Stimulated activated CD4-positive, alpha-beta T cell treated with anti-CD3 and anti-CD28 coated beads, TNF-alpha, amount 100 ng/mL, for 4 hours (primary cell): Measurements from ENCODE around the gene ARSI.

Source experiments
- DNase-seq, 3 experiments: peaks; one replicate each; pipeline ENCODE4 v3.0.0-alpha.2; 2020; ENCODE audit warnings: low read depth in 3 of 3

Gene ARSI

DNA sequence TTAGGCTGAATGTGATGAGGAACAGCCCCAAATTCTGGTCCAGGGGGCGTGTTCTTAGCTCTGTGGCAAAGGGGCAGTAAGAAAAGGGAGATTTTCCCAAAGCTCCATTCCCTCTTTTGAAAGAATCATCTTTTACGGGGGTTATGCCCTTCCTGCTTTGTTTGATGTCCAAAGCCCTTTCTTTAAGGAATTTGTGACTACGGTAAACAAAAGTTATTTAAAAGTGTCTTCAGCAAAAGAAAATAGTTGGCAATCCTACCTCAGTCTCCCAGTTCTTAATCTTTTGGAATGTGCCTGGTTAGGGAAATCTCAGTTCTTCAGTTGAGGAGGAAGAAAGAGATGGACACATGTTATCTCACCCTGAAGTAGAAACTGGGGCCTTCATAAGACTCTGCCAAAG lies 24.4 kb upstream of the ARSI start:
- no peak for DNase-seq

DNA sequence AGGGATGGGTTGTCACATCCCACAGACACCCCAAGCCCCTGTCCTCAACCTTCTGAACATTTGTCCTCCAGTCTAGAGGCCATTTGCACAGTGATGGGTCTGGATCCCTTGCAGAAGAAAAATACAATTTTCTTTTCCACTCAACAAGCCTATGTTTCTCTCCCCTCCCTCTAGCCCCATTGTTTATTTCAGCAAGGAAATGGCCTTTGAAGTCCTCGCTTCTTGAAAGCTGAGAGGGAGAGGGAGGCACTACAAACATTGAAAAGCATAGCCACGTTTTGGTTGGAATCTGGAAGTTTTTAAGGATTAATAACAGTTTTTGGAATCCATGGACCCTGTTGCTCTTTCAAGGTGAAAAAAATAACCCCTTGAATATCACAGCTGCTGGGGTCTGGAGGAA lies 24.0 kb upstream of the ARSI start:
- DNase-seq = no peak

DNA sequence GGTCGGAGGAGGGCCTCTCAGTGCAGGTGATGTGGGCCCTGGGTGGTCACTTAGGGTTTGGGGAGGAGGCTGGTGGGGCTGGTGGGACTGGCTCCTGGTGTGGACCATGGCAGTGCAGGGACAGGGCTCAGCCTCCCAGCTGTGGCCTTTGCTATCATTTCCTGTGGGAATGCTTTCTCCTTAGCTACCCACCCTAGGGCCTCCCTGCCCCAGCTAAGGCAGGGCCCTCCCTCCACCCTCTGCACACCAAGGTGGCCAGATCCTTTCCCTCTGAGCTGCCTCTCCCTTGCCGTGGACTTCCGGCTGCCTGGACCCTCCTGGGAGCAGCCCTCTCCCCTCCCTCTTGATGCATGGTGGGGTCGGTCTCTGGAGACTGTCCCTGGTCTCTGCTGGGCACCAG lies 22.7 kb upstream of the ARSI start:
- no peak for DNase-seq

DNA sequence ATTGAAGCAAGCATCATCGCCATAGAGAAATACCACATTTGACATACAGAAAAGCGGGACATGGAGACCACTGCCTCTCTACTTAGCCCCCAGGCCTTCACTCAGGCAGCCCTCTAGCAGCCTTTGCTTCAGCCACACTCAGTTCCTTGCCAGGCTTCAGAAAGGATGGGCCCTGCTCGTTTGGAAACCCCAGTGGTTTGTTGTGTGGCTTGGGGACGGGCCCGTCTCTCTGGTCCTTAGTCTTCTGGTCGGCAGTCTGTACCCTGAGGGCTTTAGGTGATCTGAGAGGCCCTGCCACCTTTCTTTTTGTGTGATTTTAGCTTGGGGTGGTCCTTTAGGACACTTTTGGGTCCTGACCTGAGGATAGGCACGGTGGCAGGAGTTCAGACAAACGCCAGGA lies 21.1 kb upstream of the ARSI start:
- no peak for DNase-seq

DNA sequence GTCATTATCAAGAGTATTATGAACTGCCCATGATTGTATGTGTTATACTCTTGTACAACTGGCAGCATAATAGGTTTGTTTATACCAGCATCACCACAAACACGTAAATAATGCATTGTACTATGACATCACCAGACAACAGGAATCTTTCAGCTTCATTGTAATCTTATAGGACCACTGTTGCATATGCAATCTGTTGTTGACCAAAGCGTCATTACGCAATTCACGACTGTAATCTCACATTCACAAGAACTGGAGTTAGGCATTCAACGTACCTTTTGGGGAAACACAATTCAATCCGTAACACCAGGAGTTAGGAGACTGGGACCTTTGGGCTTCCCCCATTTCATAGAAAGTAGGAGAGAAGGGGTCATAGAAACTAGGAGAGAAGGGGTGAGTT lies 20.4 kb upstream of the ARSI start:
- DNase-seq = no peak

DNA sequence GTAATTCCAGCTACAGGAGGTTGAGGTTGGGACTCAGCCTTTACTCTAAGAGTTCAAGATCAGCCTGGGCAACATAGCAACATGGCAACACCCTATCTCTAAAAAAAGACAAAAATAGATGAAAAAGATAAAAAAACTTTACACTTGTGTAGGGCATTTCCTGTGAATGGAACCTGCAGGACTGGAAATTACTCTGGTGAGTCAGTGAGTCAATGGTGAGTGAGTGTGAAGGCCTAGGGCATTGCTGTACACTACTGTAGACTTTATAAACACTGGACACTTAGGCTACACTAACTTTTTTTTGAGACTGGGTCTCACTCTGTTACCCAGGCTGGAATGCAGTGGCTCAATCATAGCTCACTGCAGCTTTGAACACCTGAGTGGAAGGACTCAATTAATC lies 19.5 kb upstream of the ARSI start:
- DNase-seq = no peak

DNA sequence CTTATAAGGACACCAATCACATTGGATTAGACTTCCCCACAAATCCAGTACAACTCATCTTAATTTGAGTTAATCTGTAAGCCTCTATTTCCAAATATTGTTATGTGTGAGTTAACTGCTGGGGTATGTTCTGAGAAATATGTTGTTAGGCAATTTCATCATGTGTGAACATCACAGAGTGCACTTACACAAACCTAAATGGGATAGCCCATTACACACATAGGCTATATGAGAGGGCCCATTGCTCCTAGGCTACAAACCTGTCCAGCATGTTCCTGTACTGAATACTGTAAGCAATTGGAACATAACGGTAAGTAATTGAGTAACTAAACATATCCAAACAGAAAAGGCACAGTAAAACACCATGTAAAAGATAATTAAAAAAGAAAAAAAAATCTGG lies 19.1 kb upstream of the ARSI start:
- DNase-seq = no peak

DNA sequence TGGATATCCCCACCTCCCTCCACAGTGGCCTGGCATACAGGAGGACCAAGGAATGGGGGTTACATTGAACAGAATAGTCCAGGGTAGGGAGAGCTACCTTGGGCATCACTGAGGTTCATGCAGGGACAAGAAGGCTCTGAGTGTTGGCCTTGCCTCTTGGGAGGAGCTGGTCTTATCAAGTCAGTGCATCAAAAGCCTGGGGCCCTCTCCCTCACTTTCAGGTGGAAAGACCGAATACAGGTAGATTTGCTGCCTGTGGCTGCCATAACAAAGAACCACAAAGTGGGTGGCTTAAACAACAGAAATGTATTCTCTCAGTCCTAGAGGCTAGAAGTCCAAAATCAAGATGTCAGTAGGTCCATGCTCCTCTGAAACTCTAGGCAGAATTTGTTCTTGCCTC lies 18.5 kb upstream of the ARSI start:
- DNase-seq = no peak

DNA sequence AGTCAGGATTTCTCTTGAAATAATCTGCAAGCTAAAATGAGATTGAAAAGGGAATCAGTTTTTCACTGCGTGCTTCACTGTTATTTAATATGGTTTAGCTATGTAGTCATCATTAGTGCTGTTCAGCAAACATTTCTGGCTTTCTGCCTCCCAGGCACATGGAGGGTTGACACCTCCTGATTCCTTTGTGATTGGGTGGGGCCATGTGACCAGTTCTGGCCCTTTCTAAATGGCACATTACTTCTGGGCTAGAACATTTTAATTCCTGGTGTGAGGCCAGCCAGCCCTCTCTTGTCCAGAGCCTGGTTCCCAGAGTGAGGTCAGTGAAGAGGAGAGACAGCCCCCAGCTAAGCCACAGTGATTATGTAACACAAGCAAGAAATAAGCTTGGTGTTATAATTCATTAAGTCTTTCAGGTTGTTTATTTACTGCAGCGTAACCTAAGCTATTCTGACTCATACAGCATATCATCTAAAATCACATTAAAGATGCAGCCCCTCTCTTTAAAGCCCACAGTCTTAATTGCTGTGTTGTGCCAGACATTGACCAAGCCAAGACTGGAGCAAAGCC lies 17.4 kb upstream of the ARSI start:
- DNase-seq = no peak

DNA sequence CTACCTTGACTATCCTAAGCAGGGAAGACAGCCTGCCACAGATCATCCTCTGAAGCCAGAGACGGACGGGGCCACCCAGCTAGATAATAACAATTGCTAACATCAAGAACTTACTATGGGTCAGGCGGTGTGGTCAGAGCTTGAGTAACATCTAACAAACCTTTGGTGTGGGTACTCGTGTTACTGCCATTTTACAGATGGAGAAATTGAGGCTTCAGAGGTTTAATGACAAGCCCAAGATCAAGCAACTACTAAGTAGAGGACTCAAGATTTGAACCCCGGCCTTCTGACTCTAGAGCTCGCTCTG lies 16.7 kb upstream of the ARSI start:
- no peak for DNase-seq

DNA sequence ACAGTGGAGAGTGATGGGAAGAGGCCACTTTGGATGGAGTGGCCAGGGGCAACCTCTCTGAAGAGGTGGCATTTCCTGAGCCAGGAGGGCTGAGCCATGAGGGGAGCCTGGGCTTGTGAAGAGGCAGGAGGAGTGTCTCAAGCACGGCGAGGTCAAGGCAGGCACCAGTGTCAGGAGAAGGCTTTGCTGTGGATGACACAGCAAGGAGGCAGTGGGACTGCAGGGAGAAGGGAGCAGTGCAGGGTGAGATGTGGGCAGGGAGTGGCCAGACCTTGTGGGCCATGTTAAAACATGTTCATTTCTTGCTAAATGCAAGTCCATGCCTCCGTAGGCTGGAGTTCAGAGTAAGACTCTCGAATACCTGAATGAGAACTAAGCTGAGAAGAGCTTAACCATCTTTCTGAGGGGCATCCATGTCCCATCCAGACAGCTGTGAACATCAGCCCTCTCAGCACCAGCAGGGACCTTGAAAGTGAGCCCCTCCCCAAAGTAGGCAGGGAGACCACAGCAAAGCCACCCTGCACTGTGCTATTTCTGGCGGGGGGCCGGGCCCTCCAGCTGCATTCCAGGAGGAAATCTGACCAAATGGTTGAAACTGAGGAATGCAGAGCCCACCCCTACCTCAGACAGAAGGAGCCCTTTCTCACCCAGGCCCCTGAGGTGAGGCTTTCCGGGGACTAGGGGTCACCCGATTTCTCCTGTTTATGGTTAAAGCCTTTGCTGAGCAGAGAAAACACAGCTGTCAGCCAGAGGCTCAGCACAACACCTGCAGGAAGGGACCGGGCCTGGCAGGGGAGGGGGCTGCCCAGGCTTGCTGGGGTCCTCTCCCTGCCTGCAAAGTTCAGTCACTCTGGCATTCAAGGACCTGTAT lies 16.1 kb upstream of the ARSI start:
- no peak for DNase-seq

DNA sequence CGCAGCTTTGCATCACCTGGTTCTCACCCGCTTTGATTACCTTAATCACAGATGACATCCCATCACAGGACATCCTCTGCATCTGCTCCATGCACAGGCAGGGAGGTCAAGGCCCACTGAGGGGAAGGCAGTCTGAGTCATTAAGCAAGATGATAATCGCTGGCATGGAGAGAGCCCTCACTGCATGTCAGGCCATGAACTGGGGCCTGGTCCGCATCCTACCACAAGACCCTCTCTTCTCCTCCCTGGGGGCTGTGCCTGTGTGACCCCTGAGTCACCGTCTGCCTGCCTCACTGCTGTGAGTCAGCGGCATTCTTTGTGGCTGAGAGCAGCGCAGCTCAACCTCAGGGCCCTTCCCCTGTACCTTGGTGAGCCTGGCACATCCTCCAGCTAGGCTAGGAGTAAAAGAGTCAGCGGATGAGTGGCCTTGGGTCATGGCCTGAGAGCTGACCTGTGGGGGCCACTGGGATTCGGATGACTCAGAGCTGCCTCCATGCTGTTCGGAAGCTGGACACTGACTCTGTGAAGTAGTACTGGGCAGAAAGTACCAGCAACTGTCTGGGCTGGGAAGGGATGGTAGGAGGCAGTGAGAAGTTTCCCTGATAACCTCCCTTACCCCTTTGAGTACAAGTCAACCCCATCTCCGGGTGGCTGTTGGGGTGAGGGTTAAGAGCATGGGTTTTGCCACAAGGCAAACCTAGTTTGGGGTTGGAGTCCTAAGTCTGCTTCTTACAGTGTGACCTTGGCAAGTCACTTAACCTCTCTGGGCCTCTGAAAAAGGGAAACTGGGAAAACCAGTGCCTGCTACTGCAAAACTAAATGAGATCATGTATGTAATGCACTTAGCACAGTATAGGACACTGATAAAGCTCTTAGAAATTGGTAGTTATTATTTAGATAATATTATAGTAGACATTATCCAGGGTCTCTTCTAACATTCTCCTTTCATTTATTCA lies 14.6 kb upstream of the ARSI start:
- DNase-seq = no peak

DNA sequence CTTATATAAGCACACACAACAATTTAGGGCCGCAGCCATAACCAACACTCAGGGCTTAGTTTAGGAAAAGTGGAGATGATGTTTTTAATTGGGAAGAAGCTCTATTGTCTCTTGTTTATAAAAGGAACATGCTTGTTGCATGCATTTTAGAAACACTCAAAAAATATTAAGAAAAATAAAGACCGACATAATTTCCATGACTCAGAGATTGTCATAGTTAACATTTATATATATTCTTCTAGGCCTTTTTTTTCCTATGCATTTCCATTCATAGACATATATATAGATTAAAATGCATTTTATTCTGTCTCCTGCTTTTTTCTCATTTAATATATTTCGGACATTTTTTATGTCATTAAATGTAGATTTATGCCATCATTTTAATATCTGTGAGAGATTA lies 13.6 kb upstream of the ARSI start:
- DNase-seq = no peak

DNA sequence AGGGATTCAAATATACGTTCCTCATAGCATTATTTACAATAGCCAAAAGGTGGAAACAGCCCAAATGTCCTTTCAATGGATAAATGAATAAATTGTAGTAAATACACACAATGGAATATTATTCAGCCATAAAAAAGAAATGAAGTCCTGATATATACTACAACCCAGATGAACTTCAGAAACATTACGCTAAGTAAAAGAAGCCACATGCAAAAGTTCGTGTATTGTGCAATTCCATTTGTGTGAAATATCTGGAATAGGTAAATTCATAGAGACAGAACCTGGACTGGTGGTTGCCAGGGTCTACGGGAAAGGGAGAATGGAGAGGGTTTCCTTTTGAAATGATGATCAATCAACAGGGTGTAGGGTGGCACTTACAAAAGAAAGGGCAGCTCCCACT lies 12.5 kb upstream of the ARSI start:
- DNase-seq = no peak

DNA sequence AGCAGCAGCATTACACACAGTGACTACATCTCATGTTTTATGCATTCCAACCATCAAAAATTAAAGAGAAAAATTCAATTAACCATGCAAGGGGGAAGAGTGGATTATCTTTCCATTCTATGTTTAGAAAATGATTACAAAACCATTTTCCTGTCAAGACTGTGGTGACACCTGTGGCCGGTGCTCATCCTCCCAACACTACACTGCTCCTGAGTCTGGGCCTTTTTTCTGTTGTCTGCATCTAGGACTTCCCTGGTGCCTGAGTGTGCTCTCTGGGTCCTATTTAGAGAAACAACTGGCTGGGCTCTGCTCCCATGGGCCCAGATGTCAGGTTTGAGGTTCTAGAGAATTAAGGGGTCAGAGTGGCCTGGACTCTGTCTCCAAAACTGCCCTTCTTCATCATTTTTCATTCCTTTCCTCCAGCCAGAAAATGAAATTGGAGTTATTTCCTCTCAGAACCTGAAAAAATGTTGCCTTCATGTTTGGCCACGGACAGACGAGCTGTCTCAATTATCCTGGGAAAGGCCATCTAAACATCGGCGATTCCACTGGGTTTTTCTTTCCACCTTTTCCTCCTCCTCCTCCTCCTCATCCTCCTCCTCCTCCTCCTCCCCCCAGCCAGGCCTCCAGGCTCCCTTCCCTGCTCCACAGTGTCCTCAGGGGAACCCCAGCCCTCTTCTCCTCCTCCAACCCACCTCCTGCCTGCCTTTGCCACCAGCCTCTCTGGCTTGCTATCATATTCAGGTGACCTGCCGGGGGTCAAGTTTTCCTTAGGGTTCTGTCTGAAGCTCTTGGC lies 11.4 kb upstream of the ARSI start:
- no peak for DNase-seq

DNA sequence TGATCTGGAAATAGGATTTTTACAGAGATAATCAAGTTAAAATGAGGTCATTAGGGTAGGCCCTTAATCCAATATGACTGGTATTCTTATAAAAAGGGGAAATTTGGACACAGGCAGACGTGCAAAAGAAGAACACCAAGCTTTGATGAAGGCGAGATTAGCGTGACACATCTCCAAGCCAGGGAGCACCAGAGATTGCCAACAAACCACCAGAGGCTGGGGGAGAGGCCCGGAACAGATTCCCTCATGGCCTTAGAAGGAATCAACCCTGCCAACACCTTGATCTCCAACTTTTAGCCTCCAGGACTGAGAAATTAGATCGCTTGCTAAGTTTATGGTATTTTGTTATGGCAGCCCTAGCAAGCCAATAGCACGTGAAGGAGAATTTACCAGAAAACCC lies 10.8 kb upstream of the ARSI start:
- no peak for DNase-seq

DNA sequence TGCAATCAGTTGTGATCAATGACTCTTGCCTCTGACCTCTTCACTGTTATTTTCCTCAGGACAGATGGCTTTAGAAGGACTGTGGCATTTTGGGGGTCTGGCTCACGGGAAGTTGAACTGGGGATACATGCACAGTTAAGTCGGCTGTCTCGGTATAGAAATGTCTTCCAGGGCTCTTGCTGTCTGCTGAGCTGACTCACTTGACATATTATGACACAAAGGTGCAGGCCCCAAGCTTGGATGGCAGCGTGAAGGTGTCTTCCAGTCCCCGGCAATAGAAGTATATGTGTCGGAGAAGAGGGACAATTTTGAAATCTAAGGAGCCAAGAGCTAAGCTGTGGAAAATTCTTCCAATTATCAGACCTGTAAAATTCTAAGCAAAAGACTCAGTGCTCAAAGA lies 9.8 kb upstream of the ARSI start:
- no peak for DNase-seq

DNA sequence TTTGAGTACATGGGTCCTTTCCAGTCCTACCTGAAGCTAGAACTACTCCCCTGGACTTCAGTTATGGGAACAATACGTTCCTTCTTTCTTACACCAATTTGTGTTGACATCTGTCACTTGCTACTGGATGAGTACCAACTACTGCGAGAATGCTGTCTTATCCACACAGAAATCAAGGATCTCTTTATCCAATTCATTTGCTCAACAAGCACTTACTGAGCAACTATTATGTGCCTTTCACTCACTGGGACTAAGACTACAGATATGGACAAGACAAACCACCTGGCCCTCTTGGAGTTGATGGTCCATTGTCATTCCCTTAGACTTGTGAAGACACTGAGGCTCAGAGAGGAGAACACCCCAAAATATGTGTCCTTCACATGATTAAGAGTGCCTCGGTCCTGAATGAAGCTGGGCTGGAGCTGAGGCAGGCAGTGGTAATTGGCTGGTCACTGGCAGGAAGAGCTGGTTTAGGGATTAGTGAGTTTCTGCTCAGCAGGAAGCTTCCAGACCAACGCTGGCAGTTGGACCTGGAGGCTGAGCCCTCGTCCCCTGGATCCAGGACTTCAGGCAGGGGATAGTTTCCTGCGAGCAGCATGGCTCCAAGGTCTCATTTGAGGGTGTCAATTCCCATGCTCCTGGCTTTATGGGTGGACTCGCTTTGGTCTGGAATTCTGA lies 8.4 kb upstream of the ARSI start:
- DNase-seq = no peak

DNA sequence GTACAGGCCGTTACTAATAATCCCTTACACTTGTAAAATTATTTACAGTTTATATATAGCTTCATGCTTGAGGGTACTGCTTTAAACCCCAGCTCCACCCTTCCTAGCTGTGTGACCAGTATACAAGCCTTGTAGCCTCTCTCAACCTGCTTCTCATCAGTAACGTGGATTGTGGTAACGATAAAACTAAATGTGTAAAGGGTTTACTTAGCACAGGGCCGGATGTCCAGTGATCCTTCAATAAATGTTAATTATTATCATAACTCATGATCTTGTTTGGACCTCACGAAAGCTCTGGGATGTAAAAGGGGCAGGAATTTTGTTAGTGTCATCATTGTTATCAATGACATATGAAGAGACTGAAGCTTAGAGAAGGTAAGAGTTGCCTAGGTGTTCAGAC lies 7.5 kb upstream of the ARSI start:
- no peak for DNase-seq

DNA sequence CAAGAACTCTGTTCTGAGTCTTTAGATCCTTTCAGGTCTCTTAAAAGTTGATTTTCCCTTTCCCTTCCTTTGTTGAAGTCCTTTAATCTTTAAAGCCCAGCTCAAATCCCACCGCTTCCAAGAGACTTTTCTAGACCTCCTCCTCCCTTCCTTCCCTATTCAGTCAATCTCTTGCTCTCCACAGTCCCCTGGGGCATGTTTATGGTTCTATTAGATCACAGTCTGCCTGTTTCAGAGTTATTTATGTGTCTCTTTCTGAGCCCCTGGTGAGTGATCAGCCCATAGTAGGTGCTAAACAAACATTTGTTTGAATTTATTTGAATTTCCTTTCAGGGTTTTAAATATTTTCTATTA lies 7.2 kb upstream of the ARSI start:
- no peak for DNase-seq

DNA sequence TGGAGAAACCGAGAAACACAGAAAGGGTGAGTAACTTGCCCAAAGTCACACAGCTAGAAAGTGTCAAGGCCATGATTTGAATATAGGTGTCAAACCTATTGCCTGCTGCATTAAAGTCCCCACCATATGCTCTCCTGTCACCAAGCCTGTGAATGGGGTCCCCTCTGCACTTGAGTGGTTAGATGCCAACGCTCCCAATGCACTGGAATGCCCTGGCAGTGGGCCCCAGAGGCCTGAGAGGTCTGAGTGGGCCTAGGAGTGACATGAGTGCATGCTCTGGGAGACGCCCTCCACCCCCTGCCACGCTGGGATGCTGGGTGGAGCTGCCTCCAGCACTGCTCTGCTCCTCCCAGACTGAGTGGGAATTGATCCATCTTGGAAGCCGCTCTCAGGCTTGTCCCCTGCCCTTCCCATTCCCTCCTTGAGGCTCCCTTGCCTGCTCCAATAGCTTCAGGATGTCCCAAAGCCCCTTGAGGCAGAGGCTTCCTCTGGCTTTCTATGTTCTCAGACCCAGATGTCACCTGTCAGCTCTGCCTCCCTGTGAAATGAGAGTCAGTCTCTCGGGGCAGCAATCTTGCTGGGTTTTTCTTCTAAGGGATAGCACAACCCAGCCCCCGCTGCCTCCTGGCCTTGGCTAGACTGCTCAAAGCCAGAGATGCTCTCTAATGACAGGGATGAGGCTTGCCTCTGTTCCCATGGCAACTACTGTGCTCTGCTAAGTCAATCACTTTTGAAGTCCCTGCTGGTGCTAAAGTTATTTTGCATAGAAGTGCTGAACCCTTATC lies 6.6 kb upstream of the ARSI start:
- DNase-seq = no peak
